H1 (cell line): ENCODE measurements around the gene RASGRP3. TPM values are rescaled to one million over a fixed set of nuclear protein-coding genes. Genes with fewer than 3 reads are reported as not detected.

Experiments
- CTCF ChIA-PET: fragments of 300-600 bp; sonication (Branson Sonifier 250); formaldehyde crosslinking; loops from one replicate; lab custom pipeline; 2021; ENCODE audit not compliant: partially characterized antibody; lab: Charles Lee
- POLR2A ChIA-PET: fragments of 300-600 bp; sonication (Branson Sonifier 250); formaldehyde crosslinking; loops from one replicate; lab custom pipeline; 2021; ENCODE audit warnings: inconsistent platforms; ENCODE audit not compliant: partially characterized antibody; lab: Charles Lee
- DNase-seq, 2 experiments: peaks; one replicate each; pipeline versions ENCODE4 v3.0.0 to v3.0.0-alpha.2; 2010 to 2022; ENCODE audit warnings: low spot score in 2 of 2, low read depth in 1 of 2, mixed read lengths in 1 of 2
- FAIRE-seq: peaks from 2 replicates; lab custom pipeline; 2011; peaks lifted over from hg19 to GRCh38; lab: Jason Lieb, UNC
- H2AFZ ChIP-seq: 2 replicates; pipeline ENCODE4 v1.8.1; 2012; ENCODE audit warnings: low read length, inconsistent platforms
- H2AK5ac ChIP-seq: 2 replicates; pipeline ENCODE4 v1.6.1; 2013; ENCODE audit warnings: low read depth, low read length
- H2BK120ac ChIP-seq: replicated peaks from 2 replicates; pipeline ENCODE3; 2013; ENCODE audit warnings: low read depth, low read length, inconsistent platforms
- H2BK12ac ChIP-seq: 2 replicates; pipeline ENCODE4 v1.6.1; 2013; ENCODE audit warnings: low read depth, low read length
- H2BK15ac ChIP-seq: 2 replicates; pipeline ENCODE4 v1.6.1; 2013; ENCODE audit warnings: low read length
- H2BK20ac ChIP-seq: 2 replicates; pipeline ENCODE4 v1.6.1; 2013; ENCODE audit warnings: low read length
- H2BK5ac ChIP-seq: 2 replicates; pipeline ENCODE4 v1.6.1; 2013; ENCODE audit warnings: low read depth, low read length
- H3K14ac ChIP-seq: 2 replicates; pipeline ENCODE4 v1.6.1; 2013; ENCODE audit warnings: inconsistent platforms; ENCODE audit not compliant: insufficient read length
- H3K18ac ChIP-seq: 2 replicates; pipeline ENCODE4 v1.6.1; 2013; ENCODE audit warnings: low read length; ENCODE audit errors: extremely low read depth
- H3K23ac ChIP-seq: 2 replicates; pipeline ENCODE4 v1.6.1; 2013; ENCODE audit warnings: inconsistent platforms; ENCODE audit not compliant: insufficient read length
- H3K23me2 ChIP-seq: 2 replicates; pipeline ENCODE4 v1.6.1; 2013; ENCODE audit warnings: low read depth, low read length
- H3K27ac ChIP-seq: 2 replicates; pipeline ENCODE4 v1.6.1; 2011; ENCODE audit warnings: low read depth, low read length, inconsistent platforms
- H3K27me3 ChIP-seq, 4 experiments: replicated peaks in 1 of 4; 1 replicate in 1 of 4; 2 replicates in 3 of 4; pipeline versions ENCODE4 v1.6.1 to v1.8.1; 2011 to 2013; ENCODE audit warnings: low read length in 3 of 4, mild to moderate bottlenecking in 3 of 4, inconsistent platforms in 2 of 4, mixed read lengths in 2 of 4, moderate library complexity in 1 of 4; ENCODE audit not compliant: control insufficient read depth in 3 of 4, insufficient read depth in 3 of 4; ENCODE audit errors: extremely low read depth in 1 of 4
- H3K36me3 ChIP-seq, 4 experiments: 2 replicates each; pipeline versions ENCODE4 v1.6.1 to v1.8.1; 2011 to 2013; ENCODE audit warnings: mild to moderate bottlenecking in 4 of 4, low read length in 3 of 4, moderate library complexity in 2 of 4, control low read depth in 1 of 4, inconsistent platforms in 1 of 4; ENCODE audit not compliant: insufficient read depth in 4 of 4, control insufficient read depth in 2 of 4
- H3K4ac ChIP-seq: replicated peaks from 2 replicates; pipeline ENCODE3; 2013; ENCODE audit warnings: low read length, low read depth, mixed read lengths, inconsistent platforms; ENCODE audit not compliant: insufficient read length
- H3K4me1 ChIP-seq, 4 experiments: replicated peaks in 1 of 4; 1 replicate in 1 of 4; 2 replicates in 3 of 4; pipeline versions ENCODE4 v1.6.1 to v1.8.1; 2011 to 2013; ENCODE audit warnings: low read length in 3 of 4, inconsistent platforms in 2 of 4, mixed read lengths in 1 of 4; ENCODE audit not compliant: insufficient read depth in 4 of 4, control insufficient read depth in 3 of 4
- H3K4me2 ChIP-seq, 2 experiments: 2 replicates each; pipeline versions ENCODE4 v1.6.1 to v1.8.1; 2011 to 2013; ENCODE audit warnings: low read depth in 2 of 2, low read length in 2 of 2, control low read depth in 1 of 2, inconsistent platforms in 1 of 2, mild to moderate bottlenecking in 1 of 2; ENCODE audit not compliant: insufficient read depth in 1 of 2
- H3K4me3 ChIP-seq, 4 experiments: fragments of 200-600, 300-600 bp in 1 of 4; sonication (generic), shearing (Covaris generic), sonication (Bioruptor Twin) in 1 of 4; 2 replicates each; pipeline versions ENCODE4 v1.5.1 to v1.8.1; 2011 to 2016; ENCODE audit warnings: low read length in 4 of 4, low read depth in 3 of 4, control low read depth in 2 of 4, inconsistent platforms in 2 of 4, mild to moderate bottlenecking in 2 of 4, mixed read lengths in 1 of 4, moderate library complexity in 1 of 4; ENCODE audit not compliant: insufficient read depth in 2 of 4; ENCODE audit errors: extremely low read depth in 1 of 4
- H3K56ac ChIP-seq: replicated peaks from 2 replicates; pipeline ENCODE3; 2013; ENCODE audit warnings: low read depth, mild to moderate bottlenecking, mixed read lengths, low read length, inconsistent platforms; ENCODE audit not compliant: insufficient read length
- H3K79me1 ChIP-seq: 2 replicates; pipeline ENCODE4 v1.6.1; 2013; ENCODE audit warnings: low read depth, low read length, control low read depth
- H3K79me2 ChIP-seq, 2 experiments: 2 replicates each; pipeline versions ENCODE4 v1.6.1 to v1.8.1; 2012 to 2013; ENCODE audit warnings: low read length in 2 of 2, mild to moderate bottlenecking in 2 of 2, inconsistent platforms in 1 of 2; ENCODE audit not compliant: insufficient read depth in 2 of 2, control insufficient read depth in 1 of 2
- H3K9ac ChIP-seq, 4 experiments: replicated peaks in 1 of 4; 1 replicate in 1 of 4; 2 replicates in 3 of 4; pipeline versions ENCODE4 v1.6.1 to v1.8.1; 2011 to 2013; ENCODE audit warnings: low read depth in 3 of 4, low read length in 3 of 4, control low read depth in 2 of 4, mild to moderate bottlenecking in 2 of 4, moderate library complexity in 2 of 4, inconsistent platforms in 1 of 4; ENCODE audit errors: extremely low read depth in 1 of 4
- H3K9me3 ChIP-seq, 2 experiments: 2 replicates each; pipeline versions ENCODE4 v1.6.1 to v1.8.1; 2012 to 2013; ENCODE audit warnings: mild to moderate bottlenecking in 2 of 2, moderate library complexity in 2 of 2, control low read depth in 1 of 2, inconsistent platforms in 1 of 2, low read depth in 1 of 2, low read length in 1 of 2, mixed read lengths in 1 of 2; ENCODE audit not compliant: insufficient read depth in 2 of 2
- H4K20me1 ChIP-seq, 2 experiments: replicated peaks in 1 of 2; 2 replicates each; pipeline versions ENCODE3 to v1.8.1; 2011 to 2013; ENCODE audit warnings: inconsistent platforms in 2 of 2, low read length in 2 of 2, mild to moderate bottlenecking in 1 of 2; ENCODE audit not compliant: insufficient read depth in 2 of 2, control insufficient read depth in 1 of 2
- H4K5ac ChIP-seq: 2 replicates; pipeline ENCODE4 v1.6.1; 2013; ENCODE audit warnings: low read length, low read depth, mixed read lengths, inconsistent platforms; ENCODE audit not compliant: insufficient read length
- H4K8ac ChIP-seq: 2 replicates; pipeline ENCODE4 v1.8.0; 2013; ENCODE audit warnings: mild to moderate bottlenecking, moderate library complexity, low read length, inconsistent platforms; ENCODE audit not compliant: insufficient read depth; ENCODE audit errors: extremely low read depth
- H4K91ac ChIP-seq: replicated peaks from 2 replicates; pipeline ENCODE3; 2013; ENCODE audit warnings: low read length, mixed read lengths, inconsistent platforms; ENCODE audit not compliant: insufficient read length
- CBX5 ChIP-seq: fragments of 300-800, 300-1000 bp; sonication (generic); IDR thresholded peaks from 2 replicates; pipeline ENCODE4 v1.7.1; 2016; ENCODE audit warnings: antibody characterized with exemption, low read length, low read depth
- CHD1 ChIP-seq: IDR thresholded peaks from 2 replicates; pipeline ENCODE4 v1.6.1; 2012; ENCODE audit warnings: low read depth, low read length, improper control_type of control experiment
- GABPA ChIP-seq: IDR thresholded peaks from 2 replicates; pipeline ENCODE4 v1.6.1; 2011; ENCODE audit warnings: mild to moderate bottlenecking, low read length, moderate library complexity, borderline replicate concordance; ENCODE audit not compliant: insufficient read depth
- JUN ChIP-seq: IDR thresholded peaks from 2 replicates; pipeline ENCODE4 v1.6.1; 2011; ENCODE audit warnings: low read depth, mild to moderate bottlenecking, improper control_type of control experiment, low read length
- POLR2A ChIP-seq, 2 experiments: IDR thresholded peaks; 1 replicate in 1 of 2; 2 replicates in 1 of 2; pipeline ENCODE4 v1.6.1; 2011; ENCODE audit warnings: low read depth in 2 of 2, low read length in 2 of 2, mild to moderate bottlenecking in 2 of 2; ENCODE audit errors: control extremely low read depth in 1 of 2
- RAD21 ChIP-seq, 2 experiments: IDR thresholded peaks in 1 of 2; conservative IDR thresholded peaks in 1 of 2; 2 replicates each; pipeline ENCODE4 v1.6.1; 2011; ENCODE audit warnings: low read depth in 2 of 2, low read length in 2 of 2, improper control_type of control experiment in 1 of 2, inconsistent platforms in 1 of 2, mild to moderate bottlenecking in 1 of 2, moderate library complexity in 1 of 2
- SAP30 ChIP-seq: fragments of 300-600 bp; sonication (generic); IDR thresholded peaks from 2 replicates; pipeline ENCODE4 v1.7.1; 2012; ENCODE audit warnings: low read length, moderate library complexity, mild to moderate bottlenecking, inconsistent platforms; ENCODE audit not compliant: insufficient read depth, insufficient replicate concordance
- SIRT6 ChIP-seq: IDR thresholded peaks from one replicate; pipeline ENCODE4 v1.7.1; 2012; ENCODE audit warnings: low read length, inconsistent platforms
- SIX5 ChIP-seq: IDR thresholded peaks from 2 replicates; pipeline ENCODE4 v1.6.1; 2011; ENCODE audit warnings: mild to moderate bottlenecking, low read depth, low read length
- SP1 ChIP-seq: IDR thresholded peaks from 2 replicates; pipeline ENCODE4 v1.6.1; 2011; ENCODE audit warnings: low read depth, low read length
- SP4 ChIP-seq: IDR thresholded peaks from 2 replicates; pipeline ENCODE4 v1.6.1; 2012; ENCODE audit warnings: low read length, inconsistent platforms
- TAF1 ChIP-seq: IDR thresholded peaks from 2 replicates; pipeline ENCODE4 v1.6.1; 2011; ENCODE audit warnings: mild to moderate bottlenecking, low read depth, low read length
- WGBS, 2 experiments: shearing (Covaris generic) in 1 of 2; methylation state at CpG; one replicate each; pipeline versions ENCODE4 v1.1.6 to v1.1.7; 2013 to 2015; ENCODE audit warnings: low lambda C conversion rate in 2 of 2, mixed read lengths in 2 of 2, inconsistent platforms in 1 of 2, low coverage in 1 of 2, missing lambda C conversion rate in 1 of 2; ENCODE audit not compliant: insufficient replicate concordance in 2 of 2, insufficient coverage in 1 of 2, insufficient read length in 1 of 2; ENCODE audit errors: extremely low coverage in 1 of 2, missing lambda C conversion rate in 1 of 2; 5-methylcytosine and 5-hydroxymethylcytosine counted together
- polyA plus RNA-seq, 7 experiments: library from polyadenylated mRNA; depleted of rRNA in 3 of 7; stranded (reverse) in 5 of 7; unstranded in 2 of 7; fragments of >200 nt in 5 of 7; fragments of 200-250 nt in 2 of 7; gene quantifications; 1 replicate in 5 of 7; 2 replicates in 1 of 7; 4 replicates in 1 of 7; pipeline versions ENCODE4 v1.2.1 to v1.2.3, GENCODE V29; 2011 to 2013; ENCODE audit warnings: missing spikeins in 2 of 7, mixed read lengths in 2 of 7
- total RNA-seq: library from RNA; stranded (reverse); fragmentation: NEBNext Ultra II Directional; extraction: Animal tissue kit (Norgen Biotek cat#: 25700); gene quantifications from 2 replicates; pipeline ENCODE4 v1.2.1, GENCODE V29; 2021
- TF ChIP-seq, protein P1 (sequence below): IDR thresholded peaks from 2 replicates; pipeline ENCODE4 v1.6.1; 2012; ENCODE audit warnings: inconsistent platforms
- TF ChIP-seq, protein P2 (sequence below): IDR thresholded peaks from 2 replicates; pipeline ENCODE4 v1.6.1; 2011; ENCODE audit warnings: low read depth, mild to moderate bottlenecking, low read length; ENCODE audit not compliant: insufficient read depth

RASGRP3 gene
- total and polyA plus RNA-seq, 2 of the 8 experiments (the other 6 are each of a cell fraction or from before 2014, with no cell fraction given): 0.06 TPM; not detected in 1

DNA sequence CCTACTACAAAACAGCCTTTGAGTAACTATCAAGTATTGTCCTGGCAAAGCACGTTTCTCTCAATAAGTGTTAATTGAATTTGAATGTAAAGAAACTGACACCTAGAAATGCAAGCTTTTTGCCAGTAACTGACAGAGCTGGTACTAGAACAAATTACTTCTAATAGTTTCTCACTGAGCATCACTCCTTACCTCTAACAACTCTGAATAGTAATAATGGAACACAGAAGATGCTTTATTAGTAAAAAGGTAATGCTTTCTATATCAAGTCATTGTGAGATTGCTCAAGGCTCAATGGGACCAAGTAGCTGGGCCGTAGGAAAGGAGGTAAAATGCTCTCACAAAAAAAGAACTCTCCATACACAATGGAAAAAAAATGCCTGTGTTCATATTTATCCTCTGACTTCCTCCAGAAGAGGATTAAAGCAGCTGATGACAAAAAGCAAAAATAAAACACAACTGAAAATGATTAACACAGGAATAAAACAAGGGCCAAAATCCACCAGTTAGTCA lies 11.8 kb downstream of the RASGRP3 start:
- Histone ChIP-seq H3K36me3 (no peaks in the 10 kb centered on the region), H3K27ac (no peak overlapping the region), H2BK15ac (no peak overlapping the region), H3K18ac (no peak overlapping the region), H3K4me2 (no peak overlapping the region), H3K9ac (no peak overlapping the region), H2BK120ac (no peak overlapping the region), H2AK5ac (no peak overlapping the region), H3K9me3 (peaks cover 3 to 8% of the 10 kb centered on the region in 2 experiments; a peak in 3 of 4 replicates), H3K79me1 (no peaks in the 10 kb centered on the region), H2BK5ac (no peak overlapping the region), H2AFZ (no peak overlapping the region), H3K4me3 (no peak overlapping the region), H3K23me2 (no peaks in the 10 kb centered on the region), H3K4me1 (no peaks in the 10 kb centered on the region), H3K23ac (no peak overlapping the region), H3K79me2 (no peaks in the 10 kb centered on the region), H3K27me3 (no peaks in the 10 kb centered on the region), H3K4ac (no peak overlapping the region), H4K8ac (no peak overlapping the region), H2BK12ac (no peak overlapping the region), H4K5ac (no peak overlapping the region), H3K14ac (no peak overlapping the region), H3K56ac (no peak overlapping the region), H2BK20ac (no peak overlapping the region), H4K20me1 (no peaks in the 10 kb centered on the region), H4K91ac (no peak overlapping the region)
- ChIA-PET CTCF (interaction anchor here (1.2 kb wide), 1 partner anchor 11 kb away, joined by 4 read pairs; the partner anchor contains the start of gene RASGRP3), POLR2A (no interaction called here)
- FAIRE-seq: no peak
- WGBS, 2 experiments: 68% methylated on average over 2 of the region's 2 CpGs; no CpG with 5 or more reads in 1 of the 2 experiments
- DNase-seq: no peak
- TF ChIP-seq CBX5 (no peak), RAD21 (IDR thresholded peaks at IDR 0.05 in 1 of 2, conservative IDR thresholded peaks at IDR 0.05 in 1 of 2; ENCODE audit: low read depth in 2 of 2, low read length in 2 of 2) (no peak), SP4 (no peak), TAF1 (no peak), GABPA (no peak), CHD1 (no peak), JUN (no peak), SIRT6 (no peak), POLR2A (IDR thresholded peaks at IDR 0.05; ENCODE audit: control extremely low read depth in 1 of 2, low read depth in 2 of 2, low read length in 2 of 2) (no peak), SAP30 (no peak), SIX5 (no peak), SP1 (no peak)
- TF ChIP-seq, protein P1, sequence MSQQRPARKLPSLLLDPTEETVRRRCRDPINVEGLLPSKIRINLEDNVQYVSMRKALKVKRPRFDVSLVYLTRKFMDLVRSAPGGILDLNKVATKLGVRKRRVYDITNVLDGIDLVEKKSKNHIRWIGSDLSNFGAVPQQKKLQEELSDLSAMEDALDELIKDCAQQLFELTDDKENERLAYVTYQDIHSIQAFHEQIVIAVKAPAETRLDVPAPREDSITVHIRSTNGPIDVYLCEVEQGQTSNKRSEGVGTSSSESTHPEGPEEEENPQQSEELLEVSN: no peak
- TF ChIP-seq, protein P2, sequence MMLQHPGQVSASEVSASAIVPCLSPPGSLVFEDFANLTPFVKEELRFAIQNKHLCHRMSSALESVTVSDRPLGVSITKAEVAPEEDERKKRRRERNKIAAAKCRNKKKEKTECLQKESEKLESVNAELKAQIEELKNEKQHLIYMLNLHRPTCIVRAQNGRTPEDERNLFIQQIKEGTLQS: no peak
